Lung (tissue), 12 donors: Measurements from ENCODE around the gene FSCN2. TPM values are rescaled to one million over a fixed set of nuclear protein-coding genes. Genes with fewer than 3 reads are reported as not detected.

Source experiments
- ATAC-seq: fragments of 200-7000 bp; cut with Tn5 transposase; one replicate; pipeline ENCODE4 v1.9.1; 2020; ENCODE audit warnings: moderate number of reproducible peaks; ENCODE audit not compliant: insufficient read depth, low FRiP score
- DNase-seq, 3 donors: peaks; one replicate each; pipeline ENCODE4 v3.0.0-alpha.2; 2013 to 2017
- H3K27ac ChIP-seq, 2 donors: one replicate each; pipeline ENCODE4 v1.5.1; 2013; ENCODE audit warnings: mild to moderate bottlenecking in 2 of 2, moderate library complexity in 2 of 2, control low read depth in 1 of 2, inconsistent platforms in 1 of 2, low read depth in 1 of 2, low read length in 1 of 2
- H3K27me3 ChIP-seq, 3 donors: one replicate each; pipeline ENCODE4 v1.5.1; 2013; ENCODE audit warnings: low read length in 2 of 3; ENCODE audit not compliant: control insufficient read depth in 3 of 3, insufficient read depth in 3 of 3
- H3K36me3 ChIP-seq, 4 donors: one replicate each; pipeline ENCODE4 v1.5.1; 2013; ENCODE audit warnings: low read length in 4 of 4, mild to moderate bottlenecking in 1 of 4, moderate library complexity in 1 of 4; ENCODE audit not compliant: control insufficient read depth in 4 of 4, insufficient read depth in 4 of 4
- H3K4me1 ChIP-seq, 5 donors: one replicate each; pipeline ENCODE4 v1.5.1; 2013; ENCODE audit warnings: low read length in 5 of 5, mild to moderate bottlenecking in 2 of 5, moderate library complexity in 1 of 5; ENCODE audit not compliant: control insufficient read depth in 5 of 5, insufficient read depth in 5 of 5
- H3K4me3 ChIP-seq: one replicate; pipeline ENCODE4 v1.5.1; 2013; ENCODE audit warnings: mild to moderate bottlenecking, control low read depth, moderate library complexity
- H3K9ac ChIP-seq, 2 donors: one replicate each; pipeline ENCODE4 v1.5.1; 2013; ENCODE audit warnings: low read length in 2 of 2, control low read depth in 1 of 2; ENCODE audit not compliant: insufficient read depth in 1 of 2
- H3K9me3 ChIP-seq, 4 donors: one replicate each; pipeline ENCODE4 v1.5.1; 2013; ENCODE audit warnings: low read length in 3 of 4, mild to moderate bottlenecking in 1 of 4, moderate library complexity in 1 of 4; ENCODE audit not compliant: control insufficient read depth in 4 of 4, insufficient read depth in 3 of 4
- CTCF ChIP-seq: IDR thresholded peaks from 2 replicates; pipeline ENCODE4 v1.5.1; 2012; ENCODE audit warnings: mild to moderate bottlenecking; ENCODE audit errors: control extremely low read depth, extremely low read depth
- WGBS, 2 donors: extraction: QIAGEN DNeasy Blood & Tissue Kit; methylation state at CpG; one replicate each; pipeline ENCODE4 v1.1.7; 2013; 5-methylcytosine and 5-hydroxymethylcytosine counted together
- polyA plus RNA-seq, 2 donors: library from polyadenylated mRNA; stranded (reverse); fragments of 200-250 nt; gene quantifications; one replicate each; pipeline ENCODE4 v1.2.1, GENCODE V29; 2013
- total RNA-seq, 2 donors: library from RNA; depleted of rRNA in 1 of 2; stranded (reverse); fragments of >200 nt in 1 of 2; gene quantifications; one replicate each; pipeline ENCODE4 v1.2.1, GENCODE V29; 2014 to 2021
- donor health status: control.
- donor health status: control.
- donor health status: Bipolar disorder and iron deficiency.
- donor health status: healthy.
- donor health status: DM: yes; HTN: yes; CAD: no.

FSCN2 gene
- total and polyA plus RNA-seq, 4 donors, result 0.46 to 3.9 (median 1.9) TPM

- 0 to 1% methylated on average over 7 to 34 of the region's 34 CpGs for WGBS, 2 donors
- H3K27ac ChIP-seq, result peak overlapping the region; percentile 99
- DNase-seq (no peak), ATAC-seq (no peak)
- peaks cover 18 to 29% (median 24%) of the 10 kb centered on the region in 4 donors for H3K36me3 ChIP-seq
- H3K4me3 ChIP-seq, result peak overlapping the region; percentile 73
- peaks cover 2 to 42% (median 20%) of the 10 kb centered on the region in 5 donors for H3K4me1 ChIP-seq
- H3K9me3 ChIP-seq, result peaks cover 0 to 5% (median 0%) of the 10 kb centered on the region in 4 donors
- no peak for TF ChIP-seq CTCF
- H3K9ac ChIP-seq, result peak overlapping the region; percentile 55 to 86
- no peaks in the 10 kb centered on the region for H3K27me3 ChIP-seq
Observed at GRCh38 chr17:81514489-81514738, 13.8 kb upstream of the FSCN2 start.

GRCh38 chr17:81514739-81515529 lies 13.2 kb upstream of the FSCN2 start:
- H3K4me1 ChIP-seq, result peaks cover 0 to 44% (median 22%) of the 10 kb centered on the region in 5 donors
- DNase-seq, result peak; percentile 79 to 89 (median 79)

GRCh38 chr17:81515530-81516041 lies 12.6 kb upstream of the FSCN2 start:
- ATAC-seq (no peak), DNase-seq (no peak)
- peak overlapping the region; percentile 99 for H3K27ac ChIP-seq
- H3K4me3 ChIP-seq, result peak overlapping the region; percentile 73
- H3K4me1 ChIP-seq, result peaks cover 0 to 45% (median 22%) of the 10 kb centered on the region in 5 donors
- 54 to 64% methylated on average over 19 of the region's 19 CpGs for WGBS, 2 donors
- H3K9ac ChIP-seq, result peak overlapping the region in 1 of 2 donors; percentile 37
- H3K27me3 ChIP-seq, result peaks cover 0 to 7% (median 4%) of the 10 kb centered on the region in 3 donors
- H3K9me3 ChIP-seq, result peaks cover 0 to 4% (median 0%) of the 10 kb centered on the region in 4 donors
- peaks cover 6 to 18% (median 13%) of the 10 kb centered on the region in 4 donors for H3K36me3 ChIP-seq
- TF ChIP-seq CTCF, result no peak

More at GRCh38 chr17:81514739-81515529, 13.2 kb upstream of the FSCN2 start:
- peak; percentile 47 for ATAC-seq
- Histone ChIP-seq H3K4me3 (peak overlapping the region; percentile 73), H3K27ac (peak overlapping the region; percentile 99), H3K9ac (peak overlapping the region in 1 of 2 donors; percentile 37), H3K9me3 (peaks cover 0 to 5% (median 0%) of the 10 kb centered on the region in 4 donors), H3K36me3 (peaks cover 13 to 24% (median 20%) of the 10 kb centered on the region in 4 donors), H3K27me3 (peaks cover 0 to 3% (median 0%) of the 10 kb centered on the region in 3 donors)
- no peak for TF ChIP-seq CTCF
- 1% methylated on average over 44 to 82 of the region's 82 CpGs for WGBS, 2 donors
